Heart right ventricle (tissue), 16 donors: Measurements from ENCODE around the gene PIGL. TPM values are rescaled to one million over a fixed set of nuclear protein-coding genes. Genes with fewer than 3 reads are reported as not detected.

Source experiments
- ATAC-seq, 8 donors: fragments of 200-7000 bp; cut with Tn5 transposase; one replicate each; pipeline ENCODE4 v1.9.1; 2020; ENCODE audit warnings: mild to moderate bottlenecking in 8 of 8, moderate library complexity in 8 of 8, moderate number of reproducible peaks in 1 of 8
- DNase-seq, 2 donors: peaks; one replicate each; pipeline ENCODE4 v3.0.0-alpha.2; 2020
- H3K27ac ChIP-seq, 10 donors: fragments of 200-600 bp; sonication (generic) in 2 of 10; one replicate each; pipeline versions ENCODE4 v1.5.0 to v1.8.0; 2020 to 2022; ENCODE audit warnings: mild to moderate bottlenecking in 3 of 10
- H3K27me3 ChIP-seq, 7 donors: fragments of 200-600 bp; one replicate each; pipeline ENCODE4 v1.8.0; 2021 to 2022; ENCODE audit warnings: mild to moderate bottlenecking in 2 of 7
- H3K36me3 ChIP-seq, 9 donors: fragments of 200-600 bp; sonication (generic) in 1 of 9; one replicate each; pipeline versions ENCODE4 v1.5.0 to v1.8.0; 2020 to 2022; ENCODE audit warnings: mild to moderate bottlenecking in 2 of 9
- H3K4me1 ChIP-seq, 9 donors: fragments of 200-600 bp; sonication (generic) in 1 of 9; one replicate each; pipeline versions ENCODE4 v1.5.0 to v1.8.0; 2020 to 2022; ENCODE audit warnings: mild to moderate bottlenecking in 4 of 9
- H3K4me3 ChIP-seq, 10 donors: fragments of 200-600 bp; sonication (generic) in 2 of 10; one replicate each; pipeline versions ENCODE4 v1.5.0 to v1.8.0; 2020 to 2022; ENCODE audit warnings: mild to moderate bottlenecking in 7 of 10, moderate library complexity in 2 of 10
- H3K9me3 ChIP-seq, 11 donors: fragments of 200-600 bp in 10 of 11; sonication (generic) in 2 of 11; one replicate each; pipeline versions ENCODE4 v1.5.0 to v1.8.0; 2013 to 2022; ENCODE audit warnings: mild to moderate bottlenecking in 2 of 11, control low read depth in 1 of 11, moderate library complexity in 1 of 11
- WGBS, 2 donors: extraction: QIAGEN DNeasy Blood & Tissue Kit; methylation state at CpG; one replicate each; pipeline ENCODE4 v1.1.7; 2013; ENCODE audit warnings: inconsistent platforms in 1 of 2; 5-methylcytosine and 5-hydroxymethylcytosine counted together
- intact Hi-C, 10 donors: fragments of 100-400 bp; cut with DNase I; formaldehyde crosslinking; loops; one replicate each; pipeline versions ENCODE4 v1.11.1 to v1.14.2; 2022
- polyA plus RNA-seq, 2 donors: library from polyadenylated mRNA; stranded (reverse); fragments of 200-250 nt; gene quantifications; one replicate each; pipeline ENCODE4 v1.2.3, GENCODE V29; 2013
- total RNA-seq, 10 donors: library from RNA; stranded (reverse); fragmentation: NEBNext Ultra II Directional in 3 of 10; extraction: Animal tissue kit (Norgen Biotek cat#: 25700) in 3 of 10; gene quantifications; one replicate each; pipeline versions ENCODE4 v1.2.1 to v1.2.4, GENCODE V29; 2021 to 2023
- TF ChIP-seq, protein P1 (sequence below), 9 donors: fragments of 200-600 bp; sonication (generic) in 2 of 9; IDR thresholded peaks; one replicate each; pipeline versions ENCODE4 v1.5.0 to v1.8.0; 2021 to 2022; ENCODE audit warnings: antibody characterized with exemption in 9 of 9, mild to moderate bottlenecking in 5 of 9, moderate library complexity in 1 of 9
- donor health status: Arrhythmogenic right ventricular cardiomyopathy.
- donor health status: ischemic (EF 13 %, LVEDD 7.1; RV severe dilation, severe dysfunction).
- donor health status: healthy with polysubstance abuse.
- donor health status: DM: no; HTN: yes; CAD: no.
- donor health status: DM: no; HTN: no; CAD: no.
- donor health status: ischemic (EF 25% LVEDD 6.9; RV normal size, moderate dysfunction).
- donor health status: ischemic (EF 25% LVEDD 5.7; RV mildly dilated, moderate dysfunction).
- donor health status: healthy.
- donor health status: DM: yes; HTN: yes; CAD: no.
- donor health status: Ischemic cardiomyopathy.
- donor health status: ischemic (EF 35%, LVEDD 5.7; RV mildly dilated, moderate dysfunction).
- donor health status: nonischemic (EF 11% LVEDD 7.7; RV severe dilation, severe dysfunction).
- donor health status: DM: yes; HTN: yes; CAD: no.
- donor health status: PGD.
- donor health status: ischemic (EF 29% LVEDD 5.4; RV normal size, mild dysfunction).
- donor health status: nonischemic (EF 23%, LVEDD 6.1; RV moderate dilation, normal function).

Gene PIGL
- total and polyA plus RNA-seq, 12 donors: 6.1 to 14.6 (median 9.5) TPM

DNA sequence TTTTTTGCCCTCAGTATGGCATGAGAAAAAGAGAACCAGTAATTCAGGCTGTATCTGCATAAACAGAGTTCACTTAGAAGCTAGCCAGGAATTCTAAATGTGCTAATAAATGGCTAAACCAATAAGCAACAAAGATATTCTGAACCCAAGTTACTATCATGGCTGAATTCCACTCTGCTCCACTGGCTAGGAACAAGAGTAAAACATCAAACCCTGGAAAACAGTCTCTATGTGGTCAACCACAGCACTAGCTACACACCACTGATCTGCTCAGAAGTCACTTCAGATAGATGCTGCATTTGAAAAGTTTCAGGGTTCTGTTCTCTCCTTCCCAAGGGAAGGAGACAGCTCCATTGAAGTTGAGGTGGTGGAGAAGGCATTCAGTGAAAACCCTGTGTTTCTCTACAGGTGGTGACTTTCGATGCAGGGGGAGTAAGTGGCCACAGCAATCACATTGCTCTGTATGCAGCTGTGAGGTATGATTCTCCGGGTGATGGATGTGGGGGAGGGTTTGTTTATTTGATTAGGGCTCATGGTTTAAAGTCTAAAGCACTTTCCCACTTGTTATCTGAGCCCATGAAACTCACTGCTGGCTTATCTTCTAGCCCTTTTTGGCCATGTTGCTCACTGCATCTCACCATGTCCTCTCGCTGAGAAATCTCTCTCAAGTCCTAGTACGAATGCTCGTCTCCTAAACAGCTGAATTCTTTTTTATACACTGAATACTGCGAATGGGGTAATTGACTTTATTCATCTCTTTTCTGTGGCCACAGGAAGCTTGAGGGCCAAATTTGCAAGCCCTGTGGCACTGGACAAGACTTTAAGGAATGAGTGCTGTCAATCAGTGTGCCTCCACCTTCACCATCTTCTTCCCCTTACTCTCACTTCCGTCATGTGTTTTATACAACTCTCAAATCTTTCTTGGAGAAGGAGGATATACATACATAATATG lies 96.4 kb downstream of the PIGL start:
- no peak for DNase-seq
- 77 to 83% methylated on average over 7 of the region's 7 CpGs for WGBS, 2 donors
- intact Hi-C loops: loop anchor here in 1 of 10 donors (5.0 kb wide), 1 partner anchor 909 kb away; no protein-coding TSS in a partner anchor

GRCh38 chr17:16314189-16314588 lies 97.2 kb downstream of the PIGL start:
- H3K4me1 ChIP-seq: no peaks in the 10 kb centered on the region
- H3K36me3 ChIP-seq: peaks cover 0 to 52% (median 7%) of the 10 kb centered on the region in 9 donors
- TF ChIP-seq, protein P1, sequence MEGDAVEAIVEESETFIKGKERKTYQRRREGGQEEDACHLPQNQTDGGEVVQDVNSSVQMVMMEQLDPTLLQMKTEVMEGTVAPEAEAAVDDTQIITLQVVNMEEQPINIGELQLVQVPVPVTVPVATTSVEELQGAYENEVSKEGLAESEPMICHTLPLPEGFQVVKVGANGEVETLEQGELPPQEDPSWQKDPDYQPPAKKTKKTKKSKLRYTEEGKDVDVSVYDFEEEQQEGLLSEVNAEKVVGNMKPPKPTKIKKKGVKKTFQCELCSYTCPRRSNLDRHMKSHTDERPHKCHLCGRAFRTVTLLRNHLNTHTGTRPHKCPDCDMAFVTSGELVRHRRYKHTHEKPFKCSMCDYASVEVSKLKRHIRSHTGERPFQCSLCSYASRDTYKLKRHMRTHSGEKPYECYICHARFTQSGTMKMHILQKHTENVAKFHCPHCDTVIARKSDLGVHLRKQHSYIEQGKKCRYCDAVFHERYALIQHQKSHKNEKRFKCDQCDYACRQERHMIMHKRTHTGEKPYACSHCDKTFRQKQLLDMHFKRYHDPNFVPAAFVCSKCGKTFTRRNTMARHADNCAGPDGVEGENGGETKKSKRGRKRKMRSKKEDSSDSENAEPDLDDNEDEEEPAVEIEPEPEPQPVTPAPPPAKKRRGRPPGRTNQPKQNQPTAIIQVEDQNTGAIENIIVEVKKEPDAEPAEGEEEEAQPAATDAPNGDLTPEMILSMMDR (IDR thresholded peaks at IDR 0.05): no peak
- H3K27ac ChIP-seq: no peak overlapping the region
- DNase-seq (no peak), ATAC-seq (no peak)
- intact Hi-C loops: loop anchor here in 1 of 10 donors (5.0 kb wide), 1 partner anchor 908 kb away; no protein-coding TSS in a partner anchor
- H3K27me3 ChIP-seq: no peaks in the 10 kb centered on the region
- no peak overlapping the region for H3K4me3 ChIP-seq
- no peaks in the 10 kb centered on the region for H3K9me3 ChIP-seq

More for the DNA sequence above, 96.4 kb downstream of the PIGL start:
- no peak overlapping the region for H3K4me3 ChIP-seq
- H3K27ac ChIP-seq: no peak overlapping the region
- peaks cover 0 to 48% (median 7%) of the 10 kb centered on the region in 9 donors for H3K36me3 ChIP-seq
- H3K27me3 ChIP-seq: no peaks in the 10 kb centered on the region
- ATAC-seq: no peak
- no peaks in the 10 kb centered on the region for H3K4me1 ChIP-seq
- TF ChIP-seq, protein P1 (IDR thresholded peaks at IDR 0.05): no peak
- no peaks in the 10 kb centered on the region for H3K9me3 ChIP-seq

DNA sequence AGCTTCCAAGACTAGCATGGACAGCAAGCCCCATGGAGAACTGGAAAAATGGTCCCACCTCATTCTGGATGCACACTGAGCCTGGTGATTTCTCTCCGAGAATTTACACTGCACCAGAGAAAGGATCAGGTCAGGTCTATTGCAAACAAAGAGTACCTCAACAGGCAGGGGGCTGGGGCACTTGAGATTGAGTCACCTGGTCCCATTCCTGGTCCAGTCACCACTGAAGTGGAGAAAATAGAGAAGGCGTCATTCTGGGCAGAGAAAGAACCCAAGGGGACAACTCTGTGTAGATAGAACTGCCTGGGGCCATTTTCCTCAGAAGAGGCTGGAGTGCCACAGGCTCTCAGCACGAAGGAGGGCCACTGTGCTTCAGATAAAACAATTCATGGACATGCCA lies 97.8 kb downstream of the PIGL start:
- Histone ChIP-seq H3K9me3 (no peaks in the 10 kb centered on the region), H3K27ac (no peak overlapping the region), H3K36me3 (peaks cover 0 to 52% (median 7%) of the 10 kb centered on the region in 9 donors), H3K27me3 (no peaks in the 10 kb centered on the region), H3K4me3 (no peak overlapping the region), H3K4me1 (no peaks in the 10 kb centered on the region)
- DNase-seq (no peak), ATAC-seq (no peak)
- TF ChIP-seq, protein P1 (IDR thresholded peaks at IDR 0.05): no peak
- intact Hi-C loops: loop anchor here in 1 of 10 donors (5.0 kb wide), 1 partner anchor 907 kb away; no protein-coding TSS in a partner anchor
- 95 to 96% methylated on average over 3 of the region's 3 CpGs for WGBS, 2 donors

DNA sequence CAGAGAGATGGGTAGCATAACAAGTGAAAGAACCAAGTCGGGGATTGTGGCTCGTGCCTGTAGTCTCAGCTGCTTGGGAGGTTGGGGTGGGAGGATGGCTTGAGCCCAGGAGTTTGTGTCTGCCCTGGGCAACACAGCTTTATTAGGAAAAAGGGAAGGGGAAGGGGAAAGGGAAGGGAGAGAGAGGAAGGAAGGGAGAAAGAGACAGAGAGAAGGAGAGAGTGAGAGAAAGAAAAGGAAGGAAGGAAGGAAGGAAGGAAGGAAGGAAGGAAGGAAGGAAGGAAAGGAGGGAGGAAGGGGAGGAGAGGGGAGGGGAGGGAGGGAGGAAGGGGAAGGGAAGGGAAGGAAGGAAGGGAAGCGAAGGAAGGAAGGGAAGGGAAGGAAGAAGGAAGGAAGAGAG lies 103.0 kb downstream of the PIGL start:
- TF ChIP-seq, protein P1 (IDR thresholded peaks at IDR 0.05): no peak
- Histone ChIP-seq H3K36me3 (peaks cover 0 to 66% (median 13%) of the 10 kb centered on the region in 9 donors), H3K27ac (no peak overlapping the region), H3K4me1 (no peaks in the 10 kb centered on the region), H3K4me3 (no peak overlapping the region), H3K27me3 (no peaks in the 10 kb centered on the region), H3K9me3 (no peaks in the 10 kb centered on the region)
- ATAC-seq: no peak
- WGBS, 2 donors: 68 to 84% methylated on average over 3 of the region's 3 CpGs
- no peak for DNase-seq
- intact Hi-C loops: no loop called here
